Omental fat pad (tissue), 4 donors: Measurements from ENCODE around the gene GPS2. TPM values are rescaled to one million over a fixed set of nuclear protein-coding genes. Genes with fewer than 3 reads are reported as not detected.
A peak's percentile ranks its signal among the peaks of the same experiment; 100 is the strongest.

Experiments used
- ATAC-seq: fragments of 150-250 bp; one replicate; pipeline ENCODE4 v1.9.1; 2016; ENCODE audit warnings: mild to moderate bottlenecking, moderate library complexity; ENCODE audit not compliant: low FRiP score
- DNase-seq: peaks from one replicate; pipeline ENCODE4 v3.0.0-alpha.2; 2019; ENCODE audit warnings: low spot score
- CTCF ChIP-seq, 3 donors: fragments of 450-650 bp; IDR thresholded peaks; one replicate each; pipeline ENCODE4 v1.5.1; 2016 to 2017; ENCODE audit warnings: antibody characterized with exemption in 3 of 3, mild to moderate bottlenecking in 3 of 3, moderate library complexity in 2 of 3
- total RNA-seq, 4 donors: library from RNA; depleted of rRNA; stranded (reverse); fragments of >200 nt; gene quantifications; one replicate each; pipeline ENCODE4 v1.1.0, GENCODE V29; 2016

GPS2 gene
- total RNA-seq, 4 donors from 2014 or later, result 49.6 to 91.3 (median 75.9) TPM

DNA sequence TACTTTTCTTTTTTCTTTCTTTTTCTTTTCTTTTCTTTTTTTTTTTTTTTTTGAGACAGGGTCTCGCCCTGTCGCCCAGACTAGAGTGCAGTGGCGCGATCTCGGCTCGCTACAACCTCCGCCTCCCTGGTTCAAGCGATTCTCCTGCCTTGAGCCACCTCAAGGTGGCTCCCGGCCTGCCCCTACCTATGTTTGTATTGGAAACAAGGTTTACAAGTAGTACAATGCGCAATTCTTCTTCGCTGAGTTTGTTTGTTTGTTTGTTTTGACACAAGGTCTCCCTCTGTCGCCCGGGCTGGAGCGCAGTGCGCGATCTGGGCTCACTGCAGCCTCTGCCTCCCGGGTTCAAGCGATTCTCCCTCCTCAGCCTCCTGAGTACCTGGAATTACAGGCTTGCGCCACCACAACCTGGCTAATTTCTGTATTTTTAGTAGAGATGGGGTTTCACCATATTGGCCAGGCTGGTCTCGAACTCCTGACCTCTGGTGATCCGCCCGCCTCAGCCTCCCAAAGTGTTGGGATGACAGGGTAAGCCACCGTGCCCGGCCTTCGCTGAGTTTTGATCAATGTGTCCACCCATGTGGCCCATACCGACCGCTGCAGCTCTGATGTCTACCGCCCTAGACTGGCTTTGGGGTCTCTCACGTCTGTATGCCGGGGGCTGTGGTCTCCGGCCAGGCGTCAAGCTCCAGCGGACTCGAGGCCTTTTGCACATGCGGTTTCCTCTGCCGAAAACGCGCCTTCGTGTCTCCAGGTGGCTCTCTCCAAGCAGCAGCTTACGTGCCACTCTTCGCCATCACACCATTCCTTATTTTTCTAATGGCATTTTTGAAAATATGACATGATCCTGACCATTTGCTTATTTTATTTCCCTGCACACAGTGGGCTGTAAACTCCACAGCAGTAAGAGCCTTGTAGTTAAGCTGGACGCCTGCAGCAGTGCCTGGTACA lies 19.7 kb downstream of the GPS2 start:
- no peak for TF ChIP-seq CTCF (IDR thresholded peaks at IDR 0.05)
- no peak for ATAC-seq
- DNase-seq, result no peak

GRCh38 chr17:7294614-7295153 lies 20.5 kb downstream of the GPS2 start, which contains the start of gene YBX2:
TSS of gene YBX2 (minus strand) at chr17:7294639. CDS start at chr17:7294500, 139 bp downstream.
- DNase-seq (peak; percentile 37), ATAC-seq (peak; percentile 36)
- TF ChIP-seq CTCF (IDR thresholded peaks at IDR 0.05), result no peak

GRCh38 chr17:7293816-7294613 lies 21.1 kb downstream of the GPS2 start:
- ATAC-seq, result peak; percentile 1
- no peak for DNase-seq
- no peak for TF ChIP-seq CTCF (IDR thresholded peaks at IDR 0.05)

DNA sequence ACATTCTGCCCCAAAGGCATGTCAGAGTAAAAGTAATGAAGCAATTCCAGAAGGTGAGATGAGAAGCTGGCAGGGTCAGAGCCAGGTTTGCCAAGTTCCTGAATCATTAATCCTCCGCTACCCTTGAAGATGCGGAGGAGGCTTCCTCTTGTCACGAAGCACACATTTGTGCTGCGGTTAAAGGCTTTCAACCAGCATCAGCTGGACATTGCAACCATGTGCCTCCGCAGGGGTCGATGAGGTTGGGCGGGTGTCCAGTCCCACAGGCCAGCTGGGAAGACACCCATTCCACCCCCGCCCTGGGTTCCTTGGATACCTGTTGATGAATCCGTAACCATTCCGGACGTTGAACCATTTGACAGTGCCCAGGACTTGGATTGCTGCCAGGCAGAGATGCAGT lies 22.0 kb downstream of the GPS2 start:
- ATAC-seq (peak; percentile 70), DNase-seq (no peak)
- TF ChIP-seq CTCF (IDR thresholded peaks at IDR 0.05), result no peak

- DNase-seq, result no peak
- ATAC-seq, result peak; percentile 41
- no peak for TF ChIP-seq CTCF (IDR thresholded peaks at IDR 0.05)
Observed at GRCh38 chr17:7292729-7293128, 22.4 kb downstream of the GPS2 start.

- no peak for TF ChIP-seq CTCF (IDR thresholded peaks at IDR 0.05)
- DNase-seq (no peak), ATAC-seq (no peak)
Observed at GRCh38 chr17:7292194-7292593, 23.0 kb downstream of the GPS2 start.
